ENCODE results near the gene STAT4.

The STAT4 gene

DNA sequence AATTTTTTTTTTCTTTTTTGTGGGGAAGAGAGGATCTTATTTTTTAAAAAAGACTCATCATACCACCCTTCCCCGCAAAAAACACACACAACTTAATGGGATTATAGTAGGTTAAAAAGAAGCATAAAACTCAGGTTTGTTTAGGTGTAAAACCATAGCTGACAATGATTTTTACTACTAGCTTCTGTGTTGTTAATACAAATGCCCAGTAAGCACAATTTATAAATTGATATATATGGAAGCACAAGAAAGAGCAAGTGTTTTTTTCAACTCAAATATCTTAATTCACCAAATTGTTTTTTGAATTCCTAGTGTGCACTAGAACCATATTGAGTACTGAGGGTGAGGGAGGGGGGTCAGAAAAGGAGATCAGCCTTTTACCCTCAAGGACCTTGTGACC is 7.0 kb downstream of the STAT4 start:
- ChIA-PET CTCF (interaction anchor here (0.7 kb wide), 1 partner anchor 11 kb away, joined by 3 read pairs; no protein-coding TSS in a partner anchor), POLR2A (ENCODE audit: low non-redundant PET) (no interaction called here)
- DNase-seq (ENCODE audit: low spot score), result no peak
- H3K27ac ChIP-seq, result no peak overlapping the region
- TF ChIP-seq, protein P1, sequence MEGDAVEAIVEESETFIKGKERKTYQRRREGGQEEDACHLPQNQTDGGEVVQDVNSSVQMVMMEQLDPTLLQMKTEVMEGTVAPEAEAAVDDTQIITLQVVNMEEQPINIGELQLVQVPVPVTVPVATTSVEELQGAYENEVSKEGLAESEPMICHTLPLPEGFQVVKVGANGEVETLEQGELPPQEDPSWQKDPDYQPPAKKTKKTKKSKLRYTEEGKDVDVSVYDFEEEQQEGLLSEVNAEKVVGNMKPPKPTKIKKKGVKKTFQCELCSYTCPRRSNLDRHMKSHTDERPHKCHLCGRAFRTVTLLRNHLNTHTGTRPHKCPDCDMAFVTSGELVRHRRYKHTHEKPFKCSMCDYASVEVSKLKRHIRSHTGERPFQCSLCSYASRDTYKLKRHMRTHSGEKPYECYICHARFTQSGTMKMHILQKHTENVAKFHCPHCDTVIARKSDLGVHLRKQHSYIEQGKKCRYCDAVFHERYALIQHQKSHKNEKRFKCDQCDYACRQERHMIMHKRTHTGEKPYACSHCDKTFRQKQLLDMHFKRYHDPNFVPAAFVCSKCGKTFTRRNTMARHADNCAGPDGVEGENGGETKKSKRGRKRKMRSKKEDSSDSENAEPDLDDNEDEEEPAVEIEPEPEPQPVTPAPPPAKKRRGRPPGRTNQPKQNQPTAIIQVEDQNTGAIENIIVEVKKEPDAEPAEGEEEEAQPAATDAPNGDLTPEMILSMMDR (conservative IDR thresholded peaks at IDR 0.05; ENCODE audit: low read depth), result no peak

DNA sequence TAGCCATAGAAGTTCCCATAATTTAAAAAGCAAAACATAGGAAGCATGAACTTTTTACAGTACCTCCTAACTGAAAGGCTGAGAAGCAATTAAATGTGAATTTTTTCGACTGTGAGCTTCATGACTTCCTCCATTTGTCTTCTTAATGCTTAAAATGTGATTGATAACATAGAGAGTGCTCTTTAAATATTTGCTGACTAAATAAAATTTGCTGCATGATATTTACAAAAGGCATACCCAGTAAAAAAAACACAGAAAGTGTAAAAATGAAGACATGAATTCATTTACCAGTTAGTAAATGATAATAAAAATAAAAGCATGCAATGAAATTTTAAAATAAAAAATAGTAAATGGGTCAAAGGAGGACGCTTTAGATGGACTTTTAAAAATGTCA is 21.9 kb downstream of the STAT4 start:
- TF ChIP-seq, protein P1 (conservative IDR thresholded peaks at IDR 0.05; ENCODE audit: low read depth), result no peak
- ChIA-PET POLR2A (ENCODE audit: low non-redundant PET) (no interaction called here), CTCF (interaction anchor here (0.6 to 0.7 kb wide), 2 partner anchors 128 to 649 kb away, joined by 3 read pairs; no protein-coding TSS in a partner anchor)
- no peak overlapping the region for H3K27ac ChIP-seq
- DNase-seq (ENCODE audit: low spot score), result no peak

DNA sequence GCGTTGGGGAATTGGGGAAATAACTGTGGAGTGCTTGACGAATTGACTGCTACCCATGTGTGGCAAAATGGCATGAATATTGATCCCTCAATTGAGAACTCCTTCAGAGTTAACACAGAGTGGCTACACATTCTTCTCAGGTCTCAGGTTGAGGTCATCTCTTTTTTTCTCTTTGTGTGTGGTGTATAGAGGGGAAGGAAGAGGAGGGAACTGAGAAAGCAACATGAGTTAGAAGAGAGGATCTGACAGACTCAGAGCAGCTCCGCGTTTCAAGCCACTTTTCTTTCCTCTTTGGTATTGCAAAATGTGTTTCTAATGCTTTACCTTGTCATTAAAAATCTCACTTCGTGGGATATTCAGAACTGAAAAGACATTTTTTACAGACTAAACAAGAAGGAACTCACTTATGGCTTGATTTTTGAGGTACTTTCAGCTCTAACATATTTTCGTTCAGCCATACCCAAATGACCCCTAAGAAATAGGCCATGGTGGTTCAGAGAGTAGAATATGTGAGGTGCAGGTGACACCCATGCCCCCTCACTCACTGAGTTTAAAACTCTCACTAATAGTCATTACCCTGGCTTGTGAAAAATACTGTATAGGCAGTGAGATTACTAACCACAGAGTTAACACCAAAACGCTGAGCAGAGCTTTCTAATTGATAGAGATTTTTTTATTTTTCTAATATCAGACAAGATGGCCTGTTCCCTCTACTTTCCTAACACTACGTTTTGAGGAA is 22.5 kb downstream of the STAT4 start:
- TF ChIP-seq, protein P1 (conservative IDR thresholded peaks at IDR 0.05; ENCODE audit: low read depth), result no peak
- ChIA-PET POLR2A (ENCODE audit: low non-redundant PET) (no interaction called here), CTCF (interaction anchor here (0.6 to 0.7 kb wide), 2 partner anchors 127 to 650 kb away, joined by 3 read pairs; no protein-coding TSS in a partner anchor)
- no peak for DNase-seq (ENCODE audit: low spot score)
- H3K27ac ChIP-seq, result no peak overlapping the region

DNA sequence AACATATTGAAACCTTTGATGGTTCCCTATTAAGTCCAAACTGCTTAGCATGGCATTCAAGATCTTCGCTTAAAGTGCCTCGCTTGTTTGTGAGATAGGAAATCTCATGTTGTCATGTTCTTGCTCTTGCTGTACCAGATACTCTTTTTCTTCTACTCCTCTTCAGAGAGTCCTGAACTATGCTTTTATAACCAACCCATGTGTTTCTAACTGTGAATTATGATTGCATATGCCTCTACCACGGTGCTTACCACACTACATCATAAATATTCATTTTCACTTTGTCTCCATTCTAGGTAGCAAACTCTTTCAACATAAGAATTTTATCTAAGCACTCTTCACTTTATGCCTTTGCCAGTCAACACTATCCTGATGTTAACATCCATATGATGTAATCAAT is 23.6 kb downstream of the STAT4 start:
- no peak overlapping the region for H3K27ac ChIP-seq
- TF ChIP-seq, protein P1 (conservative IDR thresholded peaks at IDR 0.05; ENCODE audit: low read depth), result no peak
- ChIA-PET CTCF (no interaction called here), POLR2A (ENCODE audit: low non-redundant PET) (no interaction called here)
- no peak for DNase-seq (ENCODE audit: low spot score)

DNA sequence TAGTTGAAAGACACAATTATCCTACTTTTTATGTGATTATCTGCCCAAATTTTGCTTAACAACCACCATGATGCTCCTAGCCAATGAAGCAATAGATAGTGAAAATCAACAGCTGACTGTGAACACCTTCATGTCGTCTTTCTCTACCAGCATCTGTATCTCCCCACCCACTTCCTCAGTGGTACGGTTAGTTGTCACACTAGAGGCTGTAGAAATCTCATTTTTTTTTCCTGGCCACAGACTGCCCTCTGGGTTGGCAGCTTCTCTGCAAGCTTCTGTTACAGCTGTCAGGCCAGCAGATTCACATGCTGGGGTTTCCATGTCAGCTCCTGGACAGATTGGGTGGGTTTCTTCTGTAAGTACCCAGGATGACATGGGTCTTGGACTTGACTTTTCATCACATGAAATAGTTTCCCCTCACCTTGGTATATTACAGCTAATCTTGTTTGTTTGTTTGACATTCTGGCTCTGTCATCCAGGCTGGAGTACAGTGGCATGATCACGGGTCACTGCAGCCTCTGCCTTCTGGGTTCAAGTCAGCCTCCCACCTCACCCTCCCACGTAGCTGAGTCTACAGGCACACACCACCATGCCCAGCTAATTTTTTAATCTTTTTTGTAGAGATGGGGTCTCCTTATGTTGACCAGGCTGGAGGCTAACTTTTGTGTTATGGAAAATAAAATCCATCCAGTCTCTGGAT is 24.3 kb downstream of the STAT4 start:
- DNase-seq (ENCODE audit: low spot score), result no peak
- ChIA-PET CTCF (interaction anchor here (0.5 to 1.1 kb wide), 2 partner anchors 375 to 698 kb away, joined by 3 to 5 read pairs; no protein-coding TSS in a partner anchor), POLR2A (ENCODE audit: low non-redundant PET) (no interaction called here)

DNA sequence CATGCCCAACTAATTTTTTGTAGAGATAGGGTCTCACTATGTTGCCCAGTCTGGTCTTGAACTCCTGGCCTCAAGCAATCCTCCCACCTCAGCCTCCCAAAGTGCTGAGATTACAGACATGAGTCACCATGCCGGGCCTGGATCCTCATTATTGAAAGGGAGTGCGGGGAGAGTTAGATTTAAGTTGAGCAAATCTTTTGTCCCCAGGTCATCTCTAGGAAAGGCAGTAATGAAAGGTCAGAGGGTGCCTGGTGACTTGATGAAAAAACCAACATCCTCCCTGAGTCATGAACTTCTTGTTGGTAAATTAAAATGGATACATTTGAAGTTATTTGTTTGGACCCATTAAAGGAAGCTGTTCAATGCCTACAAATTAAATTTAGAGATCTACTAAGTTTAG is 25.1 kb downstream of the STAT4 start:
- DNase-seq (ENCODE audit: low spot score), result no peak
- CTCF ChIA-PET, result interaction anchor here (1.1 kb wide), 1 partner anchor 376 kb away, joined by 5 read pairs; no protein-coding TSS in a partner anchor
- POLR2A ChIA-PET (ENCODE audit: low non-redundant PET), result no interaction called here
- no peak overlapping the region for H3K27ac ChIP-seq
- TF ChIP-seq, protein P1 (conservative IDR thresholded peaks at IDR 0.05; ENCODE audit: low read depth), result no peak

More for the DNA sequence above, 24.3 kb downstream of the STAT4 start:
- H3K27ac ChIP-seq, result no peak overlapping the region
- TF ChIP-seq, protein P1 (conservative IDR thresholded peaks at IDR 0.05; ENCODE audit: low read depth), result no peak
